HEK293 (cell line): ENCODE results near the gene BCAS3.
"Not testable (repeated sequence)": the region's sequence is repeated elsewhere in the genome, so short reads cannot be mapped to it uniquely, and the experiment has no call there.

Source experiments
- CTCF ChIA-PET: fragments of 350-600 bp; formaldehyde crosslinking; extraction: SDS; loops from one replicate; lab custom pipeline; 2021; ENCODE audit warnings: antibody characterized with exemption; lab: Yijun Ruan, JAX
- POLR2A ChIA-PET: fragments of 300-600 bp; formaldehyde crosslinking; extraction: SDS; loops from one replicate; lab custom pipeline; 2020; ENCODE audit warnings: antibody characterized with exemption, inconsistent platforms; lab: Yijun Ruan, JAX
- H3K27ac ChIP-seq: fragments of 200-500 bp; sonication (Bioruptor generic); 2 replicates; pipeline ENCODE4 v1.5.1; 2014; ENCODE audit warnings: low read depth, low read length, control low read depth, inconsistent platforms; ENCODE audit errors: extremely low read depth
- H3K36me3 ChIP-seq, 2 experiments: fragments of 200-500 bp in 1 of 2; sonication (Bioruptor generic) in 1 of 2; 1 replicate in 1 of 2; 2 replicates in 1 of 2; pipeline ENCODE4 v1.5.1; 2014 to 2017; ENCODE audit warnings: inconsistent platforms in 2 of 2, low read length in 2 of 2; ENCODE audit not compliant: control insufficient read depth in 2 of 2, insufficient read depth in 1 of 2
- H3K4me1 ChIP-seq: fragments of 200-500 bp; sonication (Bioruptor generic); 2 replicates; pipeline ENCODE4 v1.5.1; 2014; ENCODE audit warnings: mild to moderate bottlenecking, low read length, inconsistent platforms; ENCODE audit not compliant: control insufficient read depth, insufficient read depth
- H3K4me3 ChIP-seq: 2 replicates; pipeline ENCODE4 v1.5.1; 2011; ENCODE audit warnings: low read depth, mild to moderate bottlenecking, control low read depth, low read length, moderate library complexity
- H3K9me3 ChIP-seq: fragments of 200-500 bp; sonication (Bioruptor generic); 2 replicates; pipeline ENCODE4 v1.5.1; 2014; ENCODE audit warnings: low read depth, low read length, inconsistent platforms; ENCODE audit not compliant: control insufficient read depth, insufficient read depth
- BCL11A ChIP-seq: fragments of 450-650 bp; formaldehyde crosslinking; IDR thresholded peaks from 2 replicates; pipeline ENCODE4 v1.5.1; 2016; ENCODE audit warnings: low read depth, missing biosample characterization, missing genetic modification characterization
- ZNF221 ChIP-seq: fragments of 450-650 bp; formaldehyde crosslinking; IDR thresholded peaks from 2 replicates; pipeline ENCODE4 v1.5.1; 2017; ENCODE audit warnings: missing biosample characterization, missing genetic modification characterization, borderline replicate concordance
- ZNF37A ChIP-seq: fragments of 450-650 bp; IDR thresholded peaks from 2 replicates; pipeline ENCODE4 v1.5.1; 2018; ENCODE audit warnings: missing biosample characterization, missing genetic modification characterization
- ZNF416 ChIP-seq: fragments of 450-650 bp; formaldehyde crosslinking; IDR thresholded peaks from 2 replicates; pipeline ENCODE4 v1.5.1; 2016; ENCODE audit warnings: missing biosample characterization, missing genetic modification characterization
- ZNF426 ChIP-seq: fragments of 450-650 bp; formaldehyde crosslinking; IDR thresholded peaks from 2 replicates; pipeline ENCODE4 v1.5.1; 2017; ENCODE audit warnings: missing biosample characterization, missing genetic modification characterization, mild to moderate bottlenecking, inconsistent platforms, moderate library complexity
- ZNF433 ChIP-seq: fragments of 450-650 bp; formaldehyde crosslinking; IDR thresholded peaks from 2 replicates; pipeline ENCODE4 v1.5.1; 2016; ENCODE audit warnings: missing biosample characterization, missing genetic modification characterization, low read depth
- ZNF510 ChIP-seq: fragments of 450-650 bp; formaldehyde crosslinking; IDR thresholded peaks from 2 replicates; pipeline ENCODE4 v1.5.1; 2018; ENCODE audit warnings: mild to moderate bottlenecking, missing genetic modification characterization, missing biosample characterization; ENCODE audit not compliant: insufficient replicate concordance
- ZNF560 ChIP-seq: fragments of 450-650 bp; formaldehyde crosslinking; IDR thresholded peaks from 2 replicates; pipeline ENCODE4 v1.5.1; 2017; ENCODE audit warnings: missing biosample characterization, missing genetic modification characterization, borderline replicate concordance
- ZNF701 ChIP-seq: fragments of 450-650 bp; formaldehyde crosslinking; IDR thresholded peaks from 2 replicates; pipeline ENCODE4 v1.5.1; 2016; ENCODE audit warnings: missing biosample characterization, missing genetic modification characterization
- ZNF76 ChIP-seq: fragments of 450-650 bp; formaldehyde crosslinking; IDR thresholded peaks from 2 replicates; pipeline ENCODE4; 2016; ENCODE audit warnings: low read depth, missing biosample characterization, missing genetic modification characterization, borderline replicate concordance
- ZSCAN16 ChIP-seq: fragments of 450-650 bp; formaldehyde crosslinking; IDR thresholded peaks from 2 replicates; pipeline ENCODE4 v1.5.1; 2016; ENCODE audit warnings: missing biosample characterization, missing genetic modification characterization
- TF ChIP-seq, protein P1 (sequence below): fragments of 450-650 bp; formaldehyde crosslinking; IDR thresholded peaks from 2 replicates; pipeline ENCODE4 v1.5.1; 2017; ENCODE audit warnings: missing biosample characterization, mild to moderate bottlenecking, missing genetic modification characterization, moderate library complexity
- TF ChIP-seq, protein P2 (sequence below): fragments of 450-650 bp; formaldehyde crosslinking; IDR thresholded peaks from 2 replicates; pipeline ENCODE4 v1.5.1; 2016; ENCODE audit warnings: missing biosample characterization, missing genetic modification characterization
- TF ChIP-seq, protein P3 (sequence below): fragments of 450-650 bp; formaldehyde crosslinking; IDR thresholded peaks from 2 replicates; pipeline ENCODE4 v1.5.1; 2016; ENCODE audit warnings: missing biosample characterization, missing genetic modification characterization

The BCAS3 gene

DNA sequence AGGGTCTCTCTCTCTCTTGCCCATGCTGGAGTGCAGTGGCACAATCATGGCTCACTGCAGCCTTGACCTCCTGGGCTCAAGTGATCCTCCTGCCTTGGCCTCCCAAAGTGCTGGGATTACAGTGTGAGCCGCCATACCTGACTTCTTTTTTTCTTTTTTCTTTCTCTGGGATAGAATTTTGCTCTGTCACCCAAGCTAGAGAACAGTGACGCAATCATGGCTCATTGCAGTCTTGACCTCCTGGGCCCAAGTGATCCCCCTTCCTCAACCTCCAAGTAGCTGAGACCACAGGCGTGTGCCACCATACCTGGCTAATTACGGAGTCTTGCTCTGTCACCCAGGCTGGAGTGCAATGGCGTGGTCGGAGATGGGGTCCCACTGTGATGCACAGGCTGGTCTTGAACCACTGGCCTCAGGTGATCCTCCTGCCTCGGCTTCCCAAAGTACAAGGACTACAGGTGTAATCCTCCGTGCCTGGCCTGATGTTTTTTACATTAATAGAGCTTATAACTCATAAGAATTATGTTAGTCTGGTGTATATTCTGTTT is 76.5 kb downstream of the BCAS3 start:
- Histone ChIP-seq H3K4me1 (no peaks in the 10 kb centered on the region), H3K36me3 (no peaks in the 10 kb centered on the region), H3K27ac (no peak overlapping the region), H3K4me3 (no peak overlapping the region), H3K9me3 (no peaks in the 10 kb centered on the region; the same call in 1 of the 2 replicates)
- ChIA-PET POLR2A (no interaction called here), CTCF (no interaction called here)
- TF ChIP-seq ZNF221 (tag by site-specific recombination), result no peak
- no peak for TF ChIP-seq ZNF701
- TF ChIP-seq ZNF510 (tag by site-specific recombination), result no peak
- no peak for TF ChIP-seq ZNF37A (tag by site-specific recombination)
- TF ChIP-seq ZNF76 (tag by site-specific recombination), result no peak
- TF ChIP-seq, protein P1, sequence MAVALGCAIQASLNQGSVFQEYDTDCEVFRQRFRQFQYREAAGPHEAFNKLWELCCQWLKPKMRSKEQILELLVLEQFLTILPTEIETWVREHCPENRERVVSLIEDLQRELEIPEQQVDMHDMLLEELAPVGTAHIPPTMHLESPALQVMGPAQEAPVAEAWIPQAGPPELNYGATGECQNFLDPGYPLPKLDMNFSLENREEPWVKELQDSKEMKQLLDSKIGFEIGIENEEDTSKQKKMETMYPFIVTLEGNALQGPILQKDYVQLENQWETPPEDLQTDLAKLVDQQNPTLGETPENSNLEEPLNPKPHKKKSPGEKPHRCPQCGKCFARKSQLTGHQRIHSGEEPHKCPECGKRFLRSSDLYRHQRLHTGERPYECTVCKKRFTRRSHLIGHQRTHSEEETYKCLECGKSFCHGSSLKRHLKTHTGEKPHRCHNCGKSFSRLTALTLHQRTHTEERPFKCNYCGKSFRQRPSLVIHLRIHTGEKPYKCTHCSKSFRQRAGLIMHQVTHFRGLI (tag by site-specific recombination), result no peak
- TF ChIP-seq, protein P2, sequence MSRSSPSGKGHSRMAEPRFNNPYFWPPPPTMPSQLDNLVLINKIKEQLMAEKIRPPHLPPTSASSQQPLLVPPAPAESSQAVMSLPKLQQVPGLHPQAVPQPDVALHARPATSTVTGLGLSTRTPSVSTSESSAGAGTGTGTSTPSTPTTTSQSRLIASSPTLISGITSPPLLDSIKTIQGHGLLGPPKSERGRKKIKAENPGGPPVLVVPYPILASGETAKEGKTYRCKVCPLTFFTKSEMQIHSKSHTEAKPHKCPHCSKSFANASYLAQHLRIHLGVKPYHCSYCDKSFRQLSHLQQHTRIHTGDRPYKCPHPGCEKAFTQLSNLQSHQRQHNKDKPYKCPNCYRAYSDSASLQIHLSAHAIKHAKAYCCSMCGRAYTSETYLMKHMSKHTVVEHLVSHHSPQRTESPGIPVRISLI (tag by site-specific recombination), result no peak
- no peak for TF ChIP-seq ZNF433
- no peak for TF ChIP-seq ZNF416 (tag by site-specific recombination)

DNA sequence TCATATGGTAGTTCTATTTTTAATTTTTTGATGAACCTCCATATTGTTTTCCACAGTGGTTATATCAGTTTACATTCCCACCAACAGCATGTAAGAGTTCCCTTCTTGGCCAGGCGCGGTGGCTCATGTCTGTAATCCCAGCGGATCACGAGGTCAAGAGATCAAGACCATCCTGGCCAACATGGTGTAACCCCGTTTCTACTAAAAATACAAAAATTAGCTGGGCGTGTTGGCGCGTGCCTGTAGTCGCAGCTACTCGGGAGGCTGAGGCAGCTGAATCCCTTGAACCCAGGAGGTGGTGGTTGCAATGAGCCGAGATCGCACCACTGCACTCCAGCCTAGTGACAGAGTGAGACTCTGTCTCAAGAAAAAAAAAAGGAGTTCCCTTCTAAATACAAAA is 79.1 kb downstream of the BCAS3 start:
- POLR2A ChIA-PET, CTCF ChIA-PET, H3K4me1 ChIP-seq, H3K27ac ChIP-seq, H3K4me3 ChIP-seq, H3K9me3 ChIP-seq, H3K36me3 ChIP-seq: not testable (repeated sequence)

DNA sequence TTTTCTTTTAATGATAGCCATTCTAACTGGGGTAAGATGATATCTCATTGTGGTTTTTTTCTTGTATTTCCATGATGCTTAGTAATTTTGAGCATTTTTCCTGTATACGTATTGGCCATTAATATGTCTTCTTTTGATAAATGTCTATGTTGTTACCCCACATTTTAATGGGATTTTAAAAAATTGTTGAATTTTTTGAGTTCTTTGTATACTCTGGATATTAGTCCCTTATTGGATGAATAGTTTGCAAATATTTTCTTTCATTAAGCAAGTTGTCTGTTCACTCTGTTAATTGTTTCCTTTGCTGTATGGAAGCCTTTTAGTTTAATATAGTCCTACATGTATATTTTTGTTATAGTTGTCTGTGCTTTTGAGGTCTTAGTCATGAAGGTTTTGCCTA is 79.8 kb downstream of the BCAS3 start:
- peaks cover 3% of the 10 kb centered on the region; the same call in 1 of the 2 replicates for H3K9me3 ChIP-seq
- ChIA-PET CTCF (no interaction called here), POLR2A (no interaction called here)
- H3K36me3 ChIP-seq, result no peaks in the 10 kb centered on the region
- H3K4me1 ChIP-seq, result no peaks in the 10 kb centered on the region
- no peak overlapping the region for H3K4me3 ChIP-seq
- no peak for TF ChIP-seq BCL11A
- TF ChIP-seq, protein P3, sequence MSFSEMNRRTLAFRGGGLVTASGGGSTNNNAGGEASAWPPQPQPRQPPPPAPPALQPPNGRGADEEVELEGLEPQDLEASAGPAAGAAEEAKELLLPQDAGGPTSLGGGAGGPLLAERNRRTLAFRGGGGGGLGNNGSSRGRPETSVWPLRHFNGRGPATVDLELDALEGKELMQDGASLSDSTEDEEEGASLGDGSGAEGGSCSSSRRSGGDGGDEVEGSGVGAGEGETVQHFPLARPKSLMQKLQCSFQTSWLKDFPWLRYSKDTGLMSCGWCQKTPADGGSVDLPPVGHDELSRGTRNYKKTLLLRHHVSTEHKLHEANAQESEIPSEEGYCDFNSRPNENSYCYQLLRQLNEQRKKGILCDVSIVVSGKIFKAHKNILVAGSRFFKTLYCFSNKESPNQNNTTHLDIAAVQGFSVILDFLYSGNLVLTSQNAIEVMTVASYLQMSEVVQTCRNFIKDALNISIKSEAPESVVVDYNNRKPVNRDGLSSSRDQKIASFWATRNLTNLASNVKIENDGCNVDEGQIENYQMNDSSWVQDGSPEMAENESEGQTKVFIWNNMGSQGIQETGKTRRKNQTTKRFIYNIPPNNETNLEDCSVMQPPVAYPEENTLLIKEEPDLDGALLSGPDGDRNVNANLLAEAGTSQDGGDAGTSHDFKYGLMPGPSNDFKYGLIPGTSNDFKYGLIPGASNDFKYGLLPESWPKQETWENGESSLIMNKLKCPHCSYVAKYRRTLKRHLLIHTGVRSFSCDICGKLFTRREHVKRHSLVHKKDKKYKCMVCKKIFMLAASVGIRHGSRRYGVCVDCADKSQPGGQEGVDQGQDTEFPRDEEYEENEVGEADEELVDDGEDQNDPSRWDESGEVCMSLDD (tag by site-specific recombination), result no peak
- no peak for TF ChIP-seq ZNF560
- 0 out of 2 replicates have a peak, but pooled peaks have one; percentile 4 for TF ChIP-seq ZNF426 (tag by site-specific recombination)
- no peak for TF ChIP-seq ZSCAN16
- TF ChIP-seq, all 188 proteins: peak for 1
- no peak overlapping the region for H3K27ac ChIP-seq
